Loucy (cell line): Measurements from ENCODE around the gene S100A9.

Experiments
- H2AFZ ChIP-seq: fragments of 200-600 bp; sonication (generic); 2 replicates; pipeline ENCODE4 v1.6.0; 2016; ENCODE audit warnings: antibody characterized with exemption, mild to moderate bottlenecking, low read length, moderate library complexity
- H3F3A ChIP-seq: fragments of 200-600 bp; 2 replicates; pipeline ENCODE4 v1.6.0; 2016; ENCODE audit warnings: antibody characterized with exemption, low read depth, mild to moderate bottlenecking
- H3K27me3 ChIP-seq: fragments of 200-600 bp; sonication (generic); 2 replicates; pipeline ENCODE4 v1.6.1; 2014; ENCODE audit warnings: low read length, mild to moderate bottlenecking; ENCODE audit not compliant: insufficient read depth, poor library complexity, severe bottlenecking
- H3K36me3 ChIP-seq: fragments of 200-600 bp; sonication (generic); 2 replicates; pipeline ENCODE4 v1.6.1; 2016; ENCODE audit warnings: low read length; ENCODE audit not compliant: insufficient read depth
- H3K4me1 ChIP-seq: fragments of 200-600 bp; sonication (generic); 2 replicates; pipeline ENCODE4 v1.5.1; 2014; ENCODE audit warnings: low read length, mild to moderate bottlenecking; ENCODE audit not compliant: insufficient read depth, poor library complexity, severe bottlenecking
- H3K4me2 ChIP-seq: fragments of 200-600 bp; sonication (generic); 2 replicates; pipeline ENCODE4 v1.6.0; 2014; ENCODE audit warnings: antibody characterized with exemption, low read length, low read depth, mild to moderate bottlenecking; ENCODE audit not compliant: poor library complexity, severe bottlenecking
- H3K4me3 ChIP-seq: fragments of 200-600 bp; sonication (generic); 2 replicates; pipeline ENCODE4 v1.5.1; 2014; ENCODE audit warnings: low read length, mild to moderate bottlenecking, mixed read lengths; ENCODE audit not compliant: poor library complexity, severe bottlenecking
- H3K79me2 ChIP-seq: fragments of 200-600 bp; sonication (generic); 2 replicates; pipeline ENCODE4 v1.6.1; 2014; ENCODE audit warnings: low read length; ENCODE audit not compliant: insufficient read depth
- H3K9ac ChIP-seq: fragments of 200-600 bp; sonication (generic); 2 replicates; pipeline ENCODE4 v1.6.0; 2014; ENCODE audit warnings: mild to moderate bottlenecking, low read depth, low read length, moderate library complexity; ENCODE audit not compliant: poor library complexity, severe bottlenecking
- H3K9me2 ChIP-seq: fragments of 200-600 bp; sonication (generic); replicated peaks from 2 replicates; pipeline ENCODE4 v1.6.1; 2016; ENCODE audit warnings: low read depth, low read length, mixed read lengths
- H3K9me3 ChIP-seq: fragments of 200-600 bp; sonication (generic); 2 replicates; pipeline ENCODE4 v1.6.1; 2014; ENCODE audit warnings: mild to moderate bottlenecking, antibody characterized with exemption, low read length, low read depth; ENCODE audit not compliant: insufficient read depth
- H4K20me1 ChIP-seq: fragments of 200-600 bp; sonication (generic); 2 replicates; pipeline ENCODE4 v1.6.0; 2014; ENCODE audit warnings: antibody characterized with exemption, low read length, mild to moderate bottlenecking; ENCODE audit not compliant: insufficient read depth, poor library complexity, severe bottlenecking
- EZH2phosphoT487 ChIP-seq: fragments of 200-600 bp; IDR thresholded peaks from 2 replicates; pipeline ENCODE4 v1.6.1; 2018; ENCODE audit warnings: antibody characterized with exemption, mild to moderate bottlenecking, moderate library complexity, borderline replicate concordance
- TF ChIP-seq, protein P1 (sequence below): fragments of 200-600 bp; sonication (generic); conservative IDR thresholded peaks from 2 replicates; pipeline ENCODE4 v1.5.1; 2014; ENCODE audit warnings: mild to moderate bottlenecking, antibody characterized with exemption, low read length

S100A9 gene

DNA sequence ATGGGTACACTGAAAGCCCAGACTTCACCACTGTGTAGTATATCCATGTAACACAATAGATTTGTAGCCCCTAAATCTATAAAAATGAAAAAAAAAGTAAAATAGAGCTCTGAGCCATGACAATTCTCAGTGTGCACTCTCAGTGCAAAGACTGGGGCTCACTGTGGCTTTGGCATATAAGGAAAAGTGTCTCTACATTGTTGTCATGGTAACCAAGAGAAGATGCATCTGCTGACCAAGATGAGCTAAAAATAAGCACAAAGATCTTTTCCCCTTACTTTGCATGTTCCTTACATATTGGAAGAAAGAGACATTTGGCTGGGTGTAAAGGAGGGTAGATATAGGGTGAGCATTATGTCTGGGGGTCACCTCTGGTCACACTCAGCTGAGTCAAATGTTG lies 21.0 kb upstream of the S100A9 start:
- no peaks in the 10 kb centered on the region for H3K36me3 ChIP-seq
- peaks cover 8% of the 10 kb centered on the region for H3K9me3 ChIP-seq
- no peaks in the 10 kb centered on the region for H3K79me2 ChIP-seq
- no peaks in the 10 kb centered on the region for H3K27me3 ChIP-seq
- H3K9me2 ChIP-seq = no peaks in the 10 kb centered on the region
- peaks cover 23% of the 10 kb centered on the region for H3K4me1 ChIP-seq
- H2AFZ ChIP-seq = no peak overlapping the region
- H3K4me3 ChIP-seq = no peak overlapping the region
- TF ChIP-seq EZH2phosphoT487 = no peak
- TF ChIP-seq, protein P1, sequence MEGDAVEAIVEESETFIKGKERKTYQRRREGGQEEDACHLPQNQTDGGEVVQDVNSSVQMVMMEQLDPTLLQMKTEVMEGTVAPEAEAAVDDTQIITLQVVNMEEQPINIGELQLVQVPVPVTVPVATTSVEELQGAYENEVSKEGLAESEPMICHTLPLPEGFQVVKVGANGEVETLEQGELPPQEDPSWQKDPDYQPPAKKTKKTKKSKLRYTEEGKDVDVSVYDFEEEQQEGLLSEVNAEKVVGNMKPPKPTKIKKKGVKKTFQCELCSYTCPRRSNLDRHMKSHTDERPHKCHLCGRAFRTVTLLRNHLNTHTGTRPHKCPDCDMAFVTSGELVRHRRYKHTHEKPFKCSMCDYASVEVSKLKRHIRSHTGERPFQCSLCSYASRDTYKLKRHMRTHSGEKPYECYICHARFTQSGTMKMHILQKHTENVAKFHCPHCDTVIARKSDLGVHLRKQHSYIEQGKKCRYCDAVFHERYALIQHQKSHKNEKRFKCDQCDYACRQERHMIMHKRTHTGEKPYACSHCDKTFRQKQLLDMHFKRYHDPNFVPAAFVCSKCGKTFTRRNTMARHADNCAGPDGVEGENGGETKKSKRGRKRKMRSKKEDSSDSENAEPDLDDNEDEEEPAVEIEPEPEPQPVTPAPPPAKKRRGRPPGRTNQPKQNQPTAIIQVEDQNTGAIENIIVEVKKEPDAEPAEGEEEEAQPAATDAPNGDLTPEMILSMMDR = no peak
- no peaks in the 10 kb centered on the region for H4K20me1 ChIP-seq
- H3K9ac ChIP-seq = no peak overlapping the region
- no peaks in the 10 kb centered on the region for H3F3A ChIP-seq
- H3K4me2 ChIP-seq = no peak overlapping the region

DNA sequence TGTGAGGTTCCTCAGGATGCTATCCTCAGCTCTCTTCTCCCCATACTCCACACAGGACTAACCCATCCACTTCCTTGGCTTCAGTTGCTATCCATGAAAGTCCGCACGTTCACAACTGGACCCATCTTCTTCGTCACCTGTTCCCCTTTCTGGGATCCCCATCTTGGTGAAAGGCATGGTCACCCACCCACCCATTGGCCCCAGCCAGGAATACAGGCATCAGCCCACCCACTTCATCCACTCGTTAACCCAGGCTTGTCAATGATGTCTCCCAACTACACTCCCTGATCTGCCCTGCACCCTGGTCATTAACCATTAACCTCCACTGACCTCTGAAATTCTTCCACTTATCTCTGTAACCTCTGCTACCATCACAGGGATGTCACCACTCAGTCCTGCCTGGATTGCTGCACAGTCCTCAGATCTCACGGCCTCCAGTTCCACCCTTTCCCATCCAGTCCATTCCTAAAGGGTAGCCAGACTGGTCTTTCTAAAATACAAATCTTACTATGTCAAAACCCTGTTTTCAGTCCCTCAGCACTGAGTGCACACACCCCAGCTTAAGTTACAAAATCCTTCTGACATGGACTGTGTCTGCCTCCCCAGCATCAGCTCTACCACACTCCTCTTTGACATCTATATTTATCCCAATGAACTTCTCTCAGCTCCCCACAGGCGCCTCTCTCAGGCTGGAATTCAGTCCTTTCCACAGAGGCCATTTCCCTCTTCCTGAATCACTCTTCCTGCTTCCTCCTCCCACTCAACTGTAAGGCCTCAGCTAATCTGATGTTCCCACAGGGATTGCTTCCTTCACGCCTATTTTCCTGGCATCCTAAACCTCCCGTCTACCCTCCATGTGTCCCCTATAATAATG lies 19.4 kb upstream of the S100A9 start:
- Histone ChIP-seq H2AFZ (no peak overlapping the region), H3K79me2 (no peaks in the 10 kb centered on the region), H3K9me2 (no peaks in the 10 kb centered on the region), H3K27me3 (no peaks in the 10 kb centered on the region), H3F3A (no peaks in the 10 kb centered on the region), H3K4me3 (no peak overlapping the region), H3K9ac (no peak overlapping the region), H4K20me1 (no peaks in the 10 kb centered on the region), H3K4me1 (peaks cover 38% of the 10 kb centered on the region), H3K36me3 (no peaks in the 10 kb centered on the region), H3K4me2 (no peak overlapping the region), H3K9me3 (no peaks in the 10 kb centered on the region)
- no peak for TF ChIP-seq EZH2phosphoT487

DNA sequence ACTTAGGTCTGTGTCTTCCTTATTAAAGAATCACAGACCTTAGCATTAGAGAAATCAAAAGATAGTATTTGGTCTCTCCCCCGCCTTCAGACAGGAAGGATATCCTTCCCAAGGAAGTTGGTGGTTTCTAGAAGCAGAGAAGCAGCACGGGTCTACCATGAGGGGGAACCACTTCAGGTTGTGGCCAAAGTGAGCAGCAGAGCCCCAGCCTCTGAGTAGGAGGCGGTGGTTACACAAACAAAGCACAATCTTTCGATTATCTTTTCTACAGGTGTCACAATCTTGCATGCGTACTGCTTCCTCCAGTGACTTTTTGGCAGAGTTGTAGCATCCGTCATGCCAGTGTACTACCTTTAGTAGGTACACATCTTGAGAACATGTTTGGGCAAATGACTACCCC lies 17.9 kb upstream of the S100A9 start:
- Histone ChIP-seq H3K27me3 (no peaks in the 10 kb centered on the region), H3K4me1 (peaks cover 53% of the 10 kb centered on the region)

More for the DNA sequence above, 17.9 kb upstream of the S100A9 start:
- no peak for TF ChIP-seq EZH2phosphoT487
- TF ChIP-seq, protein P1 = peak; percentile 33
- no peaks in the 10 kb centered on the region for H3K36me3 ChIP-seq
- no peaks in the 10 kb centered on the region for H3F3A ChIP-seq
- no peaks in the 10 kb centered on the region for H3K79me2 ChIP-seq
- H3K4me2 ChIP-seq = peak overlapping the region; percentile 47
- no peaks in the 10 kb centered on the region for H4K20me1 ChIP-seq
- H3K9me2 ChIP-seq = no peaks in the 10 kb centered on the region
- H2AFZ ChIP-seq = no peak overlapping the region
- no peak overlapping the region for H3K9ac ChIP-seq
- peak overlapping the region; percentile 19 for H3K4me3 ChIP-seq
- no peaks in the 10 kb centered on the region for H3K9me3 ChIP-seq
